ES-I3 (cell line): ENCODE results near the gene RYR2.
"Not testable (repeated sequence)": the region's sequence is repeated elsewhere in the genome, so short reads cannot be mapped to it uniquely, and the experiment has no call there.

Source experiments
- H3K36me3 ChIP-seq: 2 replicates; pipeline ENCODE4 v1.6.1; 2013; ENCODE audit warnings: mild to moderate bottlenecking, low read length, control low read depth, moderate library complexity; ENCODE audit not compliant: insufficient read depth
- H3K4me1 ChIP-seq: 2 replicates; pipeline ENCODE4 v1.6.1; 2013; ENCODE audit warnings: mild to moderate bottlenecking, control low read depth, low read length; ENCODE audit not compliant: insufficient read depth
- H3K9ac ChIP-seq: 2 replicates; pipeline ENCODE4 v1.6.1; 2013; ENCODE audit warnings: low read depth, mild to moderate bottlenecking, low read length, moderate library complexity
- H3K9me3 ChIP-seq: 2 replicates; pipeline ENCODE4 v1.6.1; 2013; ENCODE audit warnings: mild to moderate bottlenecking, low read length, moderate library complexity; ENCODE audit not compliant: control insufficient read depth, insufficient read depth

The RYR2 gene

GRCh38 chr1:237124856-237125462 lies 83.0 kb downstream of the RYR2 start:
- Histone ChIP-seq H3K9me3 (peaks cover 7% of the 10 kb centered on the region; the same call in 1 of the 2 replicates), H3K36me3 (no peaks in the 10 kb centered on the region), H3K4me1 (no peaks in the 10 kb centered on the region), H3K9ac (no peak overlapping the region)

- Histone ChIP-seq H3K9me3 (peaks cover 11% of the 10 kb centered on the region; the same call in 1 of the 2 replicates), H3K36me3 (no peaks in the 10 kb centered on the region), H3K4me1 (no peaks in the 10 kb centered on the region), H3K9ac (no peak overlapping the region)
These were observed 84.2 kb downstream of the RYR2 start for GRCh38 chr1:237126180-237126579.

GRCh38 chr1:237127301-237127700 lies 85.3 kb downstream of the RYR2 start:
- H3K4me1 ChIP-seq, H3K9ac ChIP-seq, H3K36me3 ChIP-seq: not testable (repeated sequence)
- peaks cover 17% of the 10 kb centered on the region; the same call in 1 of the 2 replicates for H3K9me3 ChIP-seq

GRCh38 chr1:237133921-237134320 lies 91.9 kb downstream of the RYR2 start:
- Histone ChIP-seq H3K4me1 (no peaks in the 10 kb centered on the region), H3K9ac (no peak overlapping the region)

GRCh38 chr1:237134929-237135328 lies 92.9 kb downstream of the RYR2 start:
- no peak overlapping the region for H3K9ac ChIP-seq
- H3K36me3 ChIP-seq = no peaks in the 10 kb centered on the region
- no peaks in the 10 kb centered on the region for H3K4me1 ChIP-seq
- peaks cover 10% of the 10 kb centered on the region; the same call in 1 of the 2 replicates for H3K9me3 ChIP-seq

More at GRCh38 chr1:237133921-237134320, 91.9 kb downstream of the RYR2 start:
- Histone ChIP-seq H3K36me3 (no peaks in the 10 kb centered on the region), H3K9me3 (peaks cover 10% of the 10 kb centered on the region; the same call in 1 of the 2 replicates)

- Histone ChIP-seq H3K36me3 (no peaks in the 10 kb centered on the region), H3K4me1 (0 out of 2 replicates have a peak, but pooled peaks cover 5% of the 10 kb centered on the region), H3K9me3 (no peaks in the 10 kb centered on the region), H3K9ac (no peak overlapping the region)
These were observed 96.6 kb downstream of the RYR2 start for GRCh38 chr1:237138551-237138950.

- H3K4me1 ChIP-seq = 0 out of 2 replicates have a peak, but pooled peaks cover 5% of the 10 kb centered on the region
- H3K9me3 ChIP-seq = no peaks in the 10 kb centered on the region
These were observed 97.7 kb downstream of the RYR2 start for GRCh38 chr1:237139732-237140131.

GRCh38 chr1:237140986-237141385 lies 99.0 kb downstream of the RYR2 start:
- Histone ChIP-seq H3K9ac (no peak overlapping the region), H3K4me1 (0 out of 2 replicates have a peak, but pooled peaks cover 5% of the 10 kb centered on the region), H3K9me3 (no peaks in the 10 kb centered on the region)

More at GRCh38 chr1:237139732-237140131, 97.7 kb downstream of the RYR2 start:
- Histone ChIP-seq H3K36me3 (no peaks in the 10 kb centered on the region), H3K9ac (no peak overlapping the region)

GRCh38 chr1:237141502-237141901 lies 99.5 kb downstream of the RYR2 start:
- H3K9ac ChIP-seq = no peak overlapping the region
- H3K9me3 ChIP-seq = no peaks in the 10 kb centered on the region
- H3K4me1 ChIP-seq = 0 out of 2 replicates have a peak, but pooled peaks cover 5% of the 10 kb centered on the region
- H3K36me3 ChIP-seq = no peaks in the 10 kb centered on the region

More at GRCh38 chr1:237140986-237141385, 99.0 kb downstream of the RYR2 start:
- no peaks in the 10 kb centered on the region for H3K36me3 ChIP-seq

- Histone ChIP-seq H3K9ac (no peak overlapping the region), H3K4me1 (0 out of 2 replicates have a peak, but pooled peaks cover 5% of the 10 kb centered on the region), H3K9me3 (no peaks in the 10 kb centered on the region), H3K36me3 (no peaks in the 10 kb centered on the region)
These were observed 103.6 kb downstream of the RYR2 start for GRCh38 chr1:237145379-237146135.

GRCh38 chr1:237146241-237146640 lies 104.3 kb downstream of the RYR2 start:
- H3K4me1 ChIP-seq = 0 out of 2 replicates have a peak, but pooled peaks cover 5% of the 10 kb centered on the region
- no peaks in the 10 kb centered on the region for H3K9me3 ChIP-seq
- H3K36me3 ChIP-seq = no peaks in the 10 kb centered on the region
- no peak overlapping the region for H3K9ac ChIP-seq

- H3K36me3 ChIP-seq = no peaks in the 10 kb centered on the region
- no peak overlapping the region for H3K9ac ChIP-seq
- H3K9me3 ChIP-seq = no peaks in the 10 kb centered on the region
- no peaks in the 10 kb centered on the region for H3K4me1 ChIP-seq
These were observed 107.9 kb downstream of the RYR2 start for GRCh38 chr1:237149857-237150256.

GRCh38 chr1:237151979-237152378 lies 110.0 kb downstream of the RYR2 start:
- not testable (repeated sequence) for H3K36me3 ChIP-seq, H3K9me3 ChIP-seq, H3K4me1 ChIP-seq, H3K9ac ChIP-seq

- Histone ChIP-seq H3K9me3 (no peaks in the 10 kb centered on the region), H3K4me1 (no peaks in the 10 kb centered on the region), H3K36me3 (no peaks in the 10 kb centered on the region), H3K9ac (no peak overlapping the region)
These were observed 110.7 kb downstream of the RYR2 start for GRCh38 chr1:237152506-237153335.
